ENCODE data around the gene PITPNC1. TPM values are rescaled to one million over a fixed set of nuclear protein-coding genes. Genes with fewer than 3 reads are reported as not detected.

Gene PITPNC1
- total and polyA plus RNA-seq, 4 donors, result 8.0 to 21.1 (median 15.2) TPM

DNA sequence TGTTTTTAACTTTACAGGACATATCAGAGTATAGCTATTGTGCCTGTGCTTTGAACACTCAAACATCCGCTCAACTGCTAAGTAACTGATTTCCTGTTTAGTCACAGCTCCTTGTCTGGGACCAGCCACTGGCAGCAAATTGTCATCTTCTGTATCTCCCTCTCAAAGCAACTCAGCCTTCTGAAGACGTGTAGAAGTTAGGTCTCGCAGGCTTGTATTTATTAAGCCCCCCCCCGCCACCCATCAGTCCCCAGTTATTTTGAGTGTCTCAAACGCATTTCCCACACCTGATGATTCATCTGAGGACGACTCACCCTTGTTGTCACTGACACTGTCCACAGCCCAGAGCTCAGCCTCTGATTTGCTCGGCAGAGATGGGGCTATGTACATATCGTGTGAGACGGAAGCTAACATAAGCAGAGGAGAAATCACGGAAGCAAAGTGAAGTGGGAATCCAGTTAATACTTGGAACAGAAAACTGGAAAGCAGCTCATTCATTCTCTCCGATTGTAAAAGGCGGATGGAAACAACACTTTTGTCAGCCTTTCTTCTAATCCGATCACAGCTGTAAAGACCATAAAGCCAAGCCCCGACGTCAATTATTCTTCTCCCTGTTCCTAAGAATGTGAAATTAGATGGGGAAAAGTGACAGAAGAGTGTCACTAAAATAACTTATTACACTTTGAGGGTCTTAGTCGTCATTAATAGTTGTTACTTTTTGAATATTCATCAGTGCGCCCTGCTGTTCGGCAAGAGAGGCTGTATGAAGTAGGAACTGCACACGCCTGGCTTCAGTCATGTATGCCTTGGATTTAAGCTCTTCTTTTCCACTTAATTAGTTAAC is 64.2 kb downstream of the PITPNC1 start:
- ATAC-seq (ENCODE audit: insufficient read depth, low FRiP score) (peak; percentile 19), DNase-seq (peak; percentile 15 to 55 (median 37))
- Histone ChIP-seq H3K9ac (ENCODE audit: insufficient read depth in 1 of 2, low read length in 2 of 2) (no peak overlapping the region), H3K36me3 (ENCODE audit: control insufficient read depth in 4 of 4, insufficient read depth in 4 of 4, low read length in 4 of 4) (no peaks in the 10 kb centered on the region), H3K27me3 (ENCODE audit: control insufficient read depth in 3 of 3, insufficient read depth in 3 of 3, low read length in 2 of 3) (no peaks in the 10 kb centered on the region), H3K4me1 (ENCODE audit: control insufficient read depth in 5 of 5, insufficient read depth in 5 of 5, low read length in 5 of 5) (peaks cover 0 to 12% (median 7%) of the 10 kb centered on the region in 5 donors), H3K4me3 (no peak overlapping the region), H3K27ac (ENCODE audit: low read depth in 1 of 2, low read length in 1 of 2) (peak overlapping the region; percentile 34 to 70), H3K9me3 (ENCODE audit: control insufficient read depth in 4 of 4, insufficient read depth in 3 of 4, low read length in 3 of 4) (no peaks in the 10 kb centered on the region)
- WGBS, 2 donors, result 38 to 42% methylated on average over 19 of the region's 19 CpGs
- TF ChIP-seq, protein P1, sequence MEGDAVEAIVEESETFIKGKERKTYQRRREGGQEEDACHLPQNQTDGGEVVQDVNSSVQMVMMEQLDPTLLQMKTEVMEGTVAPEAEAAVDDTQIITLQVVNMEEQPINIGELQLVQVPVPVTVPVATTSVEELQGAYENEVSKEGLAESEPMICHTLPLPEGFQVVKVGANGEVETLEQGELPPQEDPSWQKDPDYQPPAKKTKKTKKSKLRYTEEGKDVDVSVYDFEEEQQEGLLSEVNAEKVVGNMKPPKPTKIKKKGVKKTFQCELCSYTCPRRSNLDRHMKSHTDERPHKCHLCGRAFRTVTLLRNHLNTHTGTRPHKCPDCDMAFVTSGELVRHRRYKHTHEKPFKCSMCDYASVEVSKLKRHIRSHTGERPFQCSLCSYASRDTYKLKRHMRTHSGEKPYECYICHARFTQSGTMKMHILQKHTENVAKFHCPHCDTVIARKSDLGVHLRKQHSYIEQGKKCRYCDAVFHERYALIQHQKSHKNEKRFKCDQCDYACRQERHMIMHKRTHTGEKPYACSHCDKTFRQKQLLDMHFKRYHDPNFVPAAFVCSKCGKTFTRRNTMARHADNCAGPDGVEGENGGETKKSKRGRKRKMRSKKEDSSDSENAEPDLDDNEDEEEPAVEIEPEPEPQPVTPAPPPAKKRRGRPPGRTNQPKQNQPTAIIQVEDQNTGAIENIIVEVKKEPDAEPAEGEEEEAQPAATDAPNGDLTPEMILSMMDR (IDR thresholded peaks at IDR 0.05; ENCODE audit: control extremely low read depth, extremely low read depth), result no peak

DNA sequence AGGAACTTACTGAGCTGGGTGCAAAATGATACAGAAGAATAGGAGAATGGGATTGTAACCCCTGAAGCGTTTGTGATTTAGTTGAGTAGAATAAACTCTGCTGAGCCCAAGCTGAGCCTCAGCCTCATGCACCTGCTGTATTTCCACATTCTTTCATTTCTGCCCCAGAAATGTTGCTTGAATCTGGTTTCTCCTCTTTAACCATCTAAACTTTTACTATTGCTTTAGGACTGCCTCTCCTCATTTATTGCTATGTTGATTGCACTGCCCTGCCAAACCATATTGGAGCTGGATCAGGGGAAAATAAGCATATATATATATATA is 64.8 kb downstream of the PITPNC1 start:
- H3K9ac ChIP-seq (ENCODE audit: insufficient read depth in 1 of 2, low read length in 2 of 2), result no peak overlapping the region
- no peak overlapping the region for H3K4me3 ChIP-seq
- peaks cover 0 to 12% (median 5%) of the 10 kb centered on the region in 5 donors for H3K4me1 ChIP-seq (ENCODE audit: control insufficient read depth in 5 of 5, insufficient read depth in 5 of 5, low read length in 5 of 5)
- DNase-seq, result no peak
- H3K36me3 ChIP-seq (ENCODE audit: control insufficient read depth in 4 of 4, insufficient read depth in 4 of 4, low read length in 4 of 4), result no peaks in the 10 kb centered on the region
- no peaks in the 10 kb centered on the region for H3K9me3 ChIP-seq (ENCODE audit: control insufficient read depth in 4 of 4, insufficient read depth in 3 of 4, low read length in 3 of 4)
- TF ChIP-seq, protein P1 (IDR thresholded peaks at IDR 0.05; ENCODE audit: control extremely low read depth, extremely low read depth), result no peak
- peak overlapping the region; percentile 34 to 70 for H3K27ac ChIP-seq (ENCODE audit: low read depth in 1 of 2, low read length in 1 of 2)
- 50 to 55% methylated on average over 1 of the region's 1 CpG for WGBS, 2 donors
- H3K27me3 ChIP-seq (ENCODE audit: control insufficient read depth in 3 of 3, insufficient read depth in 3 of 3, low read length in 2 of 3), result no peaks in the 10 kb centered on the region
- no peak for ATAC-seq (ENCODE audit: insufficient read depth, low FRiP score)

- TF ChIP-seq, protein P1 (IDR thresholded peaks at IDR 0.05; ENCODE audit: control extremely low read depth, extremely low read depth), result no peak
- H3K4me1 ChIP-seq (ENCODE audit: control insufficient read depth in 5 of 5, insufficient read depth in 5 of 5, low read length in 5 of 5), result peaks cover 0 to 12% (median 4%) of the 10 kb centered on the region in 5 donors
- ATAC-seq (ENCODE audit: insufficient read depth, low FRiP score) (no peak), DNase-seq (peak in 2 of 3 donors; percentile 12 to 40)
- H3K9ac ChIP-seq (ENCODE audit: insufficient read depth in 1 of 2, low read length in 2 of 2), result no peak overlapping the region
- H3K4me3 ChIP-seq, result no peak overlapping the region
- H3K27ac ChIP-seq (ENCODE audit: low read depth in 1 of 2, low read length in 1 of 2), result peak overlapping the region; percentile 23 to 77
- H3K27me3 ChIP-seq (ENCODE audit: control insufficient read depth in 3 of 3, insufficient read depth in 3 of 3, low read length in 2 of 3), result no peaks in the 10 kb centered on the region
- H3K9me3 ChIP-seq (ENCODE audit: control insufficient read depth in 4 of 4, insufficient read depth in 3 of 4, low read length in 3 of 4), result no peaks in the 10 kb centered on the region
- 59 to 62% methylated on average over 13 of the region's 13 CpGs for WGBS, 2 donors
- H3K36me3 ChIP-seq (ENCODE audit: control insufficient read depth in 4 of 4, insufficient read depth in 4 of 4, low read length in 4 of 4), result no peaks in the 10 kb centered on the region
Observed at GRCh38 chr17:67442787-67443624, 65.9 kb downstream of the PITPNC1 start.

Measured in lung (tissue), 12 donors.